HepG2 (cell line): ENCODE results near the gene KIZ.

ENCODE experiments used
- CEBPG ChIP-seq: IDR thresholded peaks from 2 replicates; pipeline ENCODE4 v1.6.1; 2016
- CREB1 ChIP-seq, 2 experiments: fragments of 450-650 bp in 1 of 2; IDR thresholded peaks; 2 replicates each; pipeline ENCODE4 v1.6.1; 2016 to 2017; ENCODE audit warnings: control low read depth in 1 of 2, mild to moderate bottlenecking in 1 of 2, missing compliant biosample characterization in 1 of 2, missing genetic modification characterization in 1 of 2
- DPF2 ChIP-seq: sonication (generic); formaldehyde crosslinking; IDR thresholded peaks from 2 replicates; pipeline ENCODE4 v1.4.0; 2020; ENCODE audit warnings: mild to moderate bottlenecking, low read depth, missing genetic modification reagents, borderline replicate concordance
- JUN ChIP-seq: sonication (generic); formaldehyde crosslinking; IDR thresholded peaks from 2 replicates; pipeline ENCODE4 v1.4.0; 2020; ENCODE audit warnings: mild to moderate bottlenecking, missing genetic modification reagents
- MEIS1 ChIP-seq: sonication (generic); formaldehyde crosslinking; IDR thresholded peaks from 2 replicates; pipeline ENCODE4 v1.9.0; 2021; ENCODE audit warnings: mild to moderate bottlenecking, missing genetic modification reagents, moderate library complexity, borderline replicate concordance
- PHB2 ChIP-seq: fragments of 450-650 bp; IDR thresholded peaks from 2 replicates; pipeline ENCODE4 v1.6.1; 2018; ENCODE audit not compliant: partially characterized antibody
- PLRG1 ChIP-seq: fragments of 450-650 bp; conservative IDR thresholded peaks from 2 replicates; pipeline ENCODE4 v1.6.1; 2016
- ZBTB21 ChIP-seq: sonication (generic); formaldehyde crosslinking; IDR thresholded peaks from 2 replicates; pipeline ENCODE4 v1.4.0; 2020; ENCODE audit warnings: missing genetic modification reagents
- TF ChIP-seq, protein P1 (sequence below): sonication (generic); formaldehyde crosslinking; IDR thresholded peaks from 2 replicates; pipeline ENCODE4 v1.4.0; 2020; ENCODE audit warnings: missing genetic modification reagents

DNA sequence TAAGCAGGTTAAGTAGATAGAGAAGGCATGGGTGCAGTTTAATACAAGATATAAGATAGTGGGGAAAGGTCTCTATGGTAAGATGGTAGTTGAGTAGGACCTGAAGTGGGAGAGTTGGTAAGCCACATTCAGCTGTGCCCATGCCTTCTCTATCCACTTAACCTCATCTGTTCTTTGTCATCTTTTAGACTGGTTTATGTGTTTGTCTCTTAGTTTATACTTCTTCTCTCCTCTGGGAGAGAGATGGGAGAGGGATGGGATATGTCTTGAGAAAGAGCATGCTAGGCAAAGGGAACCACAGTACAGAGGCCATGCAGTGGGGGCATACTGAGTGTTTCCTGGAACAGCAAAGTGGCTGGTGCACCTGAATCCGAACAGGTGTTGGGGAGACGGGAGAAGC is 46.7 kb downstream of the KIZ start:
- TF ChIP-seq CREB1 (IDR thresholded peaks at IDR 0.05) (no peak), CREB1 (CRISPR knock-in tag; IDR thresholded peaks at IDR 0.05) (no peak), PHB2 (no peak), DPF2 (CRISPR knock-in tag) (no peak), MEIS1 (no peak), PLRG1 (no peak), CEBPG (CRISPR knock-in tag) (no peak), ZBTB21 (no peak), JUN (CRISPR knock-in tag) (no peak)
- TF ChIP-seq, protein P1, sequence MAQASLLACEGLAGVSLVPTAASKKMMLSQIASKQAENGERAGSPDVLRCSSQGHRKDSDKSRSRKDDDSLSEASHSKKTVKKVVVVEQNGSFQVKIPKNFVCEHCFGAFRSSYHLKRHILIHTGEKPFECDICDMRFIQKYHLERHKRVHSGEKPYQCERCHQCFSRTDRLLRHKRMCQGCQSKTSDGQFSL, result no peak
